ENCODE data around the gene KLRF1.

GRCh38 chr12:9805883-9806282 is 21.4 kb upstream of the KLRF1 start:
- TF ChIP-seq CTCF (conservative IDR thresholded peaks at IDR 0.05; ENCODE audit: low read length) (no peak), EZH2phosphoT487 (IDR thresholded peaks at IDR 0.05; ENCODE audit: borderline replicate concordance) (no peak)

Data from Loucy (cell line).